Astrocyte (in vitro differentiated cells and primary cell): Measurements from ENCODE around the gene OR6C2.

Experiments
- EZH2 ChIP-seq: IDR thresholded peaks from 2 replicates; pipeline ENCODE4 v1.6.1; 2012; ENCODE audit warnings: mild to moderate bottlenecking, low read length, inconsistent platforms; ENCODE audit not compliant: insufficient read depth
- TF ChIP-seq, protein P1 (sequence below): IDR thresholded peaks from 2 replicates; pipeline ENCODE4 v1.5.1; 2011; ENCODE audit warnings: low read depth, mild to moderate bottlenecking, inconsistent platforms, low read length, moderate library complexity; ENCODE audit not compliant: insufficient read depth

DNA sequence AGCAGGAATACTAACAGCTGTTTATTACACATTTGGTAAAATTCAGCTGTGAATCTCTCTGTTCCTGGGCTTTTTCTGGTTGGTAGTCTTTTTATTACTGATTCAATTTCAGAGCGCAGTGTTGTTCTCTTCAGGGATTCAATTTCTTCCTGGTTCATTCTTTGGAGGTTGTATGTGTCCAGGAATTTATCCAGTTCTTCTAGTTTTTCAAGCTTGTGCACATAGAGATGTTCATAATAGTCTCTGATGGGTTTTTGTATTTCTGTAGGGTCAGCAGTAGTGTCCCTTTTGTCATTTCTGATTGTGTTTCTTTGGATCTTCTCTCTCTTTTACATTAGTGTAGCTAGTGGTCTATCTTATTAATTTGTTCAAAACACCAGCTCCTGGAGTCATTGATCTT, 26.9 kb upstream of the OR6C2 start:
- TF ChIP-seq, protein P1, sequence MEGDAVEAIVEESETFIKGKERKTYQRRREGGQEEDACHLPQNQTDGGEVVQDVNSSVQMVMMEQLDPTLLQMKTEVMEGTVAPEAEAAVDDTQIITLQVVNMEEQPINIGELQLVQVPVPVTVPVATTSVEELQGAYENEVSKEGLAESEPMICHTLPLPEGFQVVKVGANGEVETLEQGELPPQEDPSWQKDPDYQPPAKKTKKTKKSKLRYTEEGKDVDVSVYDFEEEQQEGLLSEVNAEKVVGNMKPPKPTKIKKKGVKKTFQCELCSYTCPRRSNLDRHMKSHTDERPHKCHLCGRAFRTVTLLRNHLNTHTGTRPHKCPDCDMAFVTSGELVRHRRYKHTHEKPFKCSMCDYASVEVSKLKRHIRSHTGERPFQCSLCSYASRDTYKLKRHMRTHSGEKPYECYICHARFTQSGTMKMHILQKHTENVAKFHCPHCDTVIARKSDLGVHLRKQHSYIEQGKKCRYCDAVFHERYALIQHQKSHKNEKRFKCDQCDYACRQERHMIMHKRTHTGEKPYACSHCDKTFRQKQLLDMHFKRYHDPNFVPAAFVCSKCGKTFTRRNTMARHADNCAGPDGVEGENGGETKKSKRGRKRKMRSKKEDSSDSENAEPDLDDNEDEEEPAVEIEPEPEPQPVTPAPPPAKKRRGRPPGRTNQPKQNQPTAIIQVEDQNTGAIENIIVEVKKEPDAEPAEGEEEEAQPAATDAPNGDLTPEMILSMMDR: no peak
- TF ChIP-seq EZH2: no peak
